ENCODE results near the gene ZNF684. TPM values are rescaled to one million over a fixed set of nuclear protein-coding genes. Genes with fewer than 3 reads are reported as not detected.

Gene ZNF684
- total and polyA plus RNA-seq, 9 of the 15 experiments (the other 6 are each of a cell fraction or from before 2014, with no cell fraction given): 4.8 to 8.8 (median 5.5) TPM

- TF ChIP-seq ARID2 (IDR thresholded peaks at IDR 0.05): 0 out of 2 replicates have a peak, but pooled peaks have one; percentile 4
- TF ChIP-seq TAF7 (tag; IDR thresholded peaks at IDR 0.05): peak; percentile 60; the same call in 1 of the 2 replicates
- no peak for TF ChIP-seq ZNF165 (CRISPR knock-in tag; IDR thresholded peaks at IDR 0.05; ENCODE audit: borderline replicate concordance)
- TF ChIP-seq ZBTB43 (CRISPR knock-in tag; IDR thresholded peaks at IDR 0.05): no peak
- TF ChIP-seq USF2 (CRISPR knock-in tag; IDR thresholded peaks at IDR 0.05): no peak
- no peak for TF ChIP-seq SFPQ (IDR thresholded peaks at IDR 0.05; ENCODE audit: low read depth, low read length)
- no peak for TF ChIP-seq RNF219 (CRISPR knock-in tag; IDR thresholded peaks at IDR 0.05)
- peak; percentile 23; the same call in 1 of the 2 replicates for TF ChIP-seq ARID1B (IDR thresholded peaks at IDR 0.05)
- TF ChIP-seq ZNF583 (CRISPR knock-in tag; IDR thresholded peaks at IDR 0.05): no peak
- no peak for TF ChIP-seq BCLAF1 (IDR thresholded peaks at IDR 0.05; ENCODE audit: borderline replicate concordance in 1 of 2, control insufficient read depth in 1 of 2, low read depth in 2 of 2, low read length in 1 of 2)
- no peak for TF ChIP-seq ZNF830 (CRISPR knock-in tag; IDR thresholded peaks at IDR 0.05)
- TF ChIP-seq OTX1 (CRISPR knock-in tag; IDR thresholded peaks at IDR 0.05): no peak
- no peak for TF ChIP-seq RB1 (IDR thresholded peaks at IDR 0.05; ENCODE audit: low read depth)
- no peak for TF ChIP-seq RBM39 (optimal IDR thresholded peaks at IDR 0.05; ENCODE audit: low read depth, low read length)
- no peak for TF ChIP-seq ZNF212 (CRISPR knock-in tag; IDR thresholded peaks at IDR 0.05)
- no peak for TF ChIP-seq L3MBTL2 (IDR thresholded peaks at IDR 0.05)
- no peak for TF ChIP-seq ATF7 (IDR thresholded peaks at IDR 0.05)
- TF ChIP-seq SMARCA5 (IDR thresholded peaks at IDR 0.05): no peak; the same call in 1 of the 2 replicates
- no peak for TF ChIP-seq PYGO2 (tag; IDR thresholded peaks at IDR 0.05)
Measured at GRCh38 chr1:40530735-40531380, 579 bp upstream of the ZNF684 start (continued).

Data from K562 (cell line).